HG03571 (cell line): Measurements from ENCODE around the gene ASH1L.
"Not testable (repeated sequence)": the region's sequence is repeated elsewhere in the genome, so short reads cannot be mapped to it uniquely, and the experiment has no call there.

ENCODE experiments used
- ATAC-seq: cut with Tn5 transposase; IDR thresholded peaks from one replicate; pipeline ENCODE4 v1.9.1; 2021; ENCODE audit not compliant: unreplicated experiment

ASH1L gene

DNA sequence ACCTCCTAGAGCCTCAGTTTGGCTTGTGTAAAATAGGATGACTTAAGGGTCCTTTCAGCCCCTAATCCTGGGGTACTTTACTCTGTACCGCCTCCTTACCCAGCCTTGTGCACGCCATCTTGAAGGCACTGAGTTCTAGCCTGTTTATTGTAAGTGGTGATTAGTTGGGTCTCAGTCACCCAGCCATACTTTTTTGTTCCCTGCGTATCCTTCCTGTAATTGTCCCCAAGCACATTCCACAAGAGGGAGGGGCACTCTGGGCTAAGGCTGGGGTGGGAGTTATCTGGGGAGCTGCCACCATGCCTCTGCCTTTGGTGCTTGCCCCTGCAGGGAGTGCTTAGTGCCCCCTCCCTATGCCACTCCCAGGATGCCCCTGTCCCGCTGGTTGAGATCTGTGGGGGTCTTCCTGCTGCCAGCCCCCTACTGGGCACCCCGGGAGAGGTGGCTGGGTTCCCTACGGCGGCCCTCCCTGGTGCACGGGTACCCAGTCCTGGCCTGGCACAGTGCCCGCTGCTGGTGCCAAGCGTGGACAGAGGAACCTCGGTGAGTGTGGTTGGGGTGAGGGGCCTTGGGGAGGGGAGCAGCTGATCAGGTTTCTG is 253.1 kb downstream of the ASH1L start:
- ATAC-seq: no peak

DNA sequence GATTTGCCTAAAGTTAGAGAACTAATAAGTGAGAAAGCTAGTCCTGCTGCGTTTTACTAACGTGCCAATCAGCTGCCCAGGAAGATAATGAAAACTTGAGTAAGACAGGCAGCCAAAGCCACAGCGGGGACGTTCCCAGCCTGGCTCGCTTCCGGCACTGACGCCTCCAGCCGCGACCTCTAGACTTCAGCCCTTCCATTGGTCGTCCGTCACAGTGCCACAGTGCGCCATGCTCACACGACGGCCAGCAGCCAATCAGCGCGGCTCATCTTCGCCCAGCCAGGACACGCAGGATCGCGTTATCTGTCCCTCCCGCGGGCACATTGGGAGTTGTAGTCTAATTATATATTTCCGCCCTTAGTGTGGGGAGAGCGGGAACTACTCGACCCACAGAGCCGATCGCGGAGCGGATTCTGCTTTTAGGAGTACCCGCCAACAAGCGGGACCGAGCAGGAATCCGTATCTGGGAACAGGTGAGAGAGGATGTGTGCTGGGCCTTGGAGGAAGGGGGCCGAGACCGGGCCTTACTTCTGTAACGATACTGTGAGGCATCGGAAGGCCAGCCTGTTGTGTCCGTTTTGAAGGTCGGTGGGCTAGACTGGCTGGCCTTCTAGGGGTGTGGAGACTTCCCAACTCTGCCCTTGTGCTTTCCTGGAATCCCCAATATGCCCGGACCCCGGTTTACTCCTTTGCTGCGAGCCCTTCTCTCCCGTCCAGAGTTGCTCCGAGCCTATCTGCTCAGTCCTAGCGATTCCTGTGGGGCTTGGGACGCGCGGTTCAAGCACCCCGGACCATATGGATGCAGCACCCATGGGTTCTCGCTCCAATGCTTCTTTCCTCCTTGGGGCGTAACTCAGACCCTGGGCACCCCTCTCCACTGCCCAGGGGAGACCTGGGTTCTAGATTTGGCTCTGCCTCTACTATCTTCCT is 253.8 kb downstream of the ASH1L start, which contains the start of gene FDPS:
Gene FDPS (plus strand): TSS at position 374 of the 930 bp plus-strand sequence. CDS start 924 bp downstream, outside the sequence.
- peak; percentile 85 for ATAC-seq

DNA sequence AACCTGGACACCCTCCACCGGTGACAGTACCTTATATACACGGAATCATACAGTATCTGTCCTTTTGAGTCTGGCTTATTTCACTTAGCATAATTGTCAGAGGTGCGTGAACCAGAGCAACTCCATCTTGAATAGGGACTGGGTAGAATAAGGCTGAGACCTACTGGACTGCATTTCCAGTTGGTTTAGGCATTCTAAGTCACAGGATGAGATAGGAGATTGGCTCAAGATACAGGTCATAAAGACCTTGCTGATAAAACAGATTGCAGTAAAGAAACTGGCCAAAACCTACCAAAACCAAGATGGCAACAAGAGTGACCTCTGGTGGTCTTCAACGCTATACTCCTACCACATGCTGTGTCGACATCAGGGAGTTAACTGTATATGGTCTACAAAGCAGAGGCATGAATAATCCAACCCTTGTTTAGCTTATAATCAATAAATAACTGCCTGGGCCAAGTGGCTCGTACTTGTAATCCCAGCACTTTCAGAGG is 255.3 kb downstream of the ASH1L start:
- no peak for ATAC-seq

DNA sequence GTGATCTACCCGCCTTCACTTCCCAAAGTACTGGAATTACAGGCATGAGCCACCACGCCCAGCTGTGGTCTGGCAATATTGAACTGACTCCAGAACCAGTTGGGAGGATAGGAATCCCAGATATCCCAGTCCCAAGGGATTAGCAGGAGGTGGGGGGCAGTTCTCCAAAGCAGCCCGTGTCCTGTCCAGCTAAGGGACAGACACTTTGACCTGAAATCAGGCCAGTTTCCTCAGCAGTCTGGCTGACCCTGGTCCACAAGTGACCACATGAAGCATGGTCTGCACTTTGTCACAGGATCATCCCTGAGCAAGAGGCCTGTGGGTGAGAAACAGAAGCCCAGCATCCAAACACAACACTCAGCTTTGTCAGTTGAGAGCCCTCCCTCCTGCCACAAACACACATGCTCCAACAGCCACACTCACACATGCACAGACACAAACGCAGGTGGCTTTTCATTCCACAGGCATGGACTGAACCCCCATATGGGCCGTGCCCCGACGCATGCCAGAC is 256.7 kb downstream of the ASH1L start:
- no peak for ATAC-seq

DNA sequence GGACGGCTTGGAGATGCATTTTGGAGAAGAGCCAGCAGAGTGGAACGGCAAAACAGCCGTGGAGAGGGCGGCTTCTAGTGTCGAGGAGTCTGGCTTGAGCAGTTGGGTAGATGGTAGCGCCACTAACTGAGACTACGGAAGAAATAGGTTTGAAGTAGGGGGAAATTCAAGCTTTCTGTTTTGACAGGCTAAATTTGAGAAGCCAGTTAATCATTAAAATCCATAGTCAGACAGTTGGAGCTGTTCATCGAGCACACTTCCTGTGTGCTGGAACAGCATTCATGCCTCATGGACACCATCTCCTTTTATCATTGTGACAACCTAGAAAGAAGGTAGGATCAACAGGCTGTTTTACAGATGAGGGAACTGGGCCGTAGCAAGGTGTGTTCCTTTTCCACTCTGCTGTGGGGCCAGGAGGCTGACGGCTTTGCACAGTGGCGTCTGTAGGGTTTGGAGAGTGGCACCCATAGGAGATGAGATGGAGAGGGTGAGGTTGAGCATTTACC is 258.0 kb downstream of the ASH1L start:
- no peak for ATAC-seq

DNA sequence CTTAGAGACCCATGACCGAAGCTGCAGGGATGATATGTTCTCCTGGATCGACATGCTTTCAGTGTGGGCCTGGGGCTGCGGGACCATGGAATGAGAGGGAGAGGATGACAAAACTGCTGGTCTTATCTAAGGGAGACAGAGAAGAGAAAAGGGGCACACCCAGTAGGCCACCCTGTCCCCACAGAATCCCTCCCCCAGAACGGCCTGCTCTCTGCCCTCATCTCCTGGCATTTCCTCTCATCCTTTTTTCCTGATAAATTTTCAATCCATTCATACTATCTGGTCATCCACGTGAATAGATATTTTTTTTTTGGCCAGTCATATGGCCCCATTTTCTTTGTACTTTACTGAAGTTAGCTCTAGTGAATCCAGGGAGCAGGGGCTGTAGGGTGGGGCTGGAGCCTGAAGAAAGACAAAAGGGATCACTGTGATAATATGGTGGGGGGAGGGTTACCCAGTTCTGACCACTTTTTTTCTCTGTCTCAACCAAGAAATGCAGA is 261.2 kb downstream of the ASH1L start, which contains the start of gene PKLR:
Gene PKLR (minus strand): TSS at position 97 of the 500 bp plus-strand sequence. CDS start 43 bp downstream, at position 54.
- ATAC-seq: no peak

DNA sequence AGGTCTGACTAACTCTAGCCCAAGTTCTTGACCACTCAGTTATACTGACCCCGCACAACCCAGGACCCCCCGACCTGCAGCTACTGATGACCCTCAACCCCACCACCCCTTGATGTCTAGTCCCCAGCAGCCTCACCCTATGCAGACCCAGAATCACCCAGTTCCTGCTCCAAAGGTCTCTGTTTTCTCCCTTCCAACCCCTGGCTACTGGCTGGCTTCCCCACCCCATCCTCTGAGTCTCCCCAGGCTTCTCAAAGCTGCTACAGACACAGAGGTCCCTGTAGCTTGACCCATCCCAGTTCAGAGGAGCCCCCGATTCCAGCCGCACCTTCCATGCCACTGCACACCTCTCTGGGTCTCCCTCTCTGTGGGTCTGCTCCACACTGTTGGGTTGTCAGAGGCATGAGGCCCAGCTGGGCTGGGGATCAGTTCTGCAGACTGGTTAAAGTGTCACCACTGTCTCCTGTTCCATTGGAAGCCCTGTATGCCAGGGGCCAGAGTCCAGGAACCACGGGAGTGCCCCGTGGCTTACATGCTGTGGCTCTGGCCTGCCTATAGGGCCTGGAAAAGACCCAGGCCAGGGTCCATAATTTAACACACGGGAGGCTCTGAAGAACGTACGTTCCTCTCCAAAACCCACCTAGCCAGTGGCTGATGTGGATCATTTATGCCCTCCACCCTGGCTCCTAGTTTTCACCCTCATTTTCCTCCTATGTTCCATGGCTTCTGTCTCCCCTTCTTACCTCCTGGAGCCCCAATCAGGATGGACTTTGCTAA is 261.9 kb downstream of the ASH1L start:
- ATAC-seq: no peak

DNA sequence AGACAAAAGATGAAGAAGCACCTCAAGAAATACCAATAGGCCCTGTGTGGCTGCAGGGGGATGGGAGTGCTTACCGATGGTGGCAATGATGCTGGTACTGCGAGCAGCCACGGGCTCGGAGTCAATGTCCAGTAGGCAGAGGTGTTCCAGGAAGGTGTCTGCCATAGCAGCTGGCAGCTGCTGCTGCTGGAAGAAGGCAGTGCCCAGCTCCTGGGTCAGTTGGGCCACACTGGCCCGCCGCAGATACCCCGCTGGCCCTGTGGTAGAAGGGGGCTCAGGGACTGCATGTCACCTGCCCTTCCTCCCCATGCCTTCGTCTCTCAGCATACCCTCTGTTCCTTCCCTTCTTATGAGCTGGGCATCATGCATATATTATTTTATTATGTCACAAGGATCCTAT is 262.6 kb downstream of the ASH1L start:
- no peak for ATAC-seq

DNA sequence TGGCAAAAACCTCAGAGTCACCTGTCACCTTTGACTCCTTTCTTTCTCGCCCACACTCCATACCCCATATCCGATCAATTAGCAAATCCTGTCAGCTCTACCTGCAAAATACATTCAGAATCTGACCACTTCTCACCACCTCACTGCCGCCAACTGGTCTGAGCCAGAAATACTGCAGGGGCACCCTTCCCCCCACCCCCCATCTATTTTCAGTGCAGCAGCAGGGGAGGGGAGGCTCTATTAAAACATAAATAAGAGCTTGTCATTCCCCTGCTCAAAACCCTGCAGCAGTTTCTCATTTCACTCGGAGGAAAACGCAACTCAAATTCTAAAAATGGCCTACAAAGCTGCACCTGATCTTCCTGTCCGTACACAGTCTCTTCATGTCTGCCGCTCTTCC is 265.2 kb downstream of the ASH1L start:
- no peak for ATAC-seq

DNA sequence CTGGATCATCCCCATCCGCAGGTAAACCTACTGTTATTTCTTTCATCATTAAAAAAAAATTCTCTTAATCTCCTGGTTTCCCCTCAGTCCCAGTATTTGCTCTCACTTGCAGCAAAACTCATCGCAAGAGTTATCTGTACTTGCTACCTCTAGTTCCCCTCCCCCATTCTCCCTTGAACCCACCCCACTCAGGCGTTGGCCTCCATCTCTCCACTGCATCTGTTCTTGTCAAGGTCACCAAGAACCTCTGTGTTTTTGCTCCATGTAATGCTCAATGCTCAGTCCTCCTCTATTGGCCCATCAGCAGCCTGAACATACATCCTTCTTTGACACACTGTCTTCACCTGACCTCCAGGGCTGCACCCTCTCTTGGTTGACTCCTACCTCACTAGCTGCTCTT is 265.9 kb downstream of the ASH1L start:
- no peak for ATAC-seq

DNA sequence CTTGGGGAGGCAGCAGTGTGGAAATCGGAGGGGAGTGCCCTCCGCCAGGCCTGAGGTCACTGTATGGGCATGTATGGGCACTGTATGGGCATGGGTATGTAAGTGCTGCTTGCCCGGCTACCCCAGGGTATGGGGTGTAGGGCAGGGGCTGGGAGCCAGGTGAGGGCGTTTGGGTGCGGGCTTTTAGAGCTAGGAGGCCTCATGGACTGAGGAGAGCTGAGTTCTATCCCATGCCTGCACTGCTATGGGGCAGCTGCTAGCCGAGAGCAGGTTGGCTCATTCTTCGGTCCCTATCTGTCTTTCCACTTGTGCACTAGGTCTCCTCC is 266.7 kb downstream of the ASH1L start:
- ATAC-seq: no peak

DNA sequence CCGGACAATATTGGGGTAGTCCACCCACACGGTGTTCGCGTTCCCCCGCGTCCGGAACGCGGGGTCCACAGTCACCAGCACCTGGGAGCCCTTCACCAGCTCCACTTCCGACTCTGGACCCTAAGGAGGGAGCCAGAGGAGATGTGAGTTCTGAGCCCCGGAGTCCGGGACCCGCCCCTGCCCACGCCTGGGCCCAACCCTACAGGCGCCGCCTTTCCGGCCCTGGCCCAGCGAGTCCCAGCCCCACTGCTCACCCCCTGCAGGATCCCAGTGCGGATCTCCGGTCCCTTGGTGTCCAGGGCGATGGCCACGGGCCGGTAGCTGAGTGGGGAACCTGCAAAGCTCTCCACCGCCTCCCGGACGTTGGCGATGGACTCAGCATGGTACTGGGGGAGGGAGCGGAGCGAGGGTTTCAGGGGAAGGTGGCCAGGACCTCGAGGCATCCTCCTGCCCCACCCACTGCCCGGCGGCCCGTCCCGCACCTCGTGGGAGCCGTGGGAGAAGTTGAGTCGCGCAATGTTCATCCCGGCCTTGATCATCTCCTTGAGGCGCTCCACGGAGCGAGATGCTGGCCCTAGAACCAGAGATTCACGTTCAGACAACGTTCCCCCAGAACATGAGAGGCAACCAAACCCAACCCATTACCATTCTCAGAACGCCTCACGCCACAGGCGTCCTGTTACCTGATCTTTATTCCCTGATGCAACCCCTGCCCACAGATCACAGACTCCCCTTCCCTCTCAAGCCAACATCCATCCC is 267.2 kb downstream of the ASH1L start:
- no peak for ATAC-seq

DNA sequence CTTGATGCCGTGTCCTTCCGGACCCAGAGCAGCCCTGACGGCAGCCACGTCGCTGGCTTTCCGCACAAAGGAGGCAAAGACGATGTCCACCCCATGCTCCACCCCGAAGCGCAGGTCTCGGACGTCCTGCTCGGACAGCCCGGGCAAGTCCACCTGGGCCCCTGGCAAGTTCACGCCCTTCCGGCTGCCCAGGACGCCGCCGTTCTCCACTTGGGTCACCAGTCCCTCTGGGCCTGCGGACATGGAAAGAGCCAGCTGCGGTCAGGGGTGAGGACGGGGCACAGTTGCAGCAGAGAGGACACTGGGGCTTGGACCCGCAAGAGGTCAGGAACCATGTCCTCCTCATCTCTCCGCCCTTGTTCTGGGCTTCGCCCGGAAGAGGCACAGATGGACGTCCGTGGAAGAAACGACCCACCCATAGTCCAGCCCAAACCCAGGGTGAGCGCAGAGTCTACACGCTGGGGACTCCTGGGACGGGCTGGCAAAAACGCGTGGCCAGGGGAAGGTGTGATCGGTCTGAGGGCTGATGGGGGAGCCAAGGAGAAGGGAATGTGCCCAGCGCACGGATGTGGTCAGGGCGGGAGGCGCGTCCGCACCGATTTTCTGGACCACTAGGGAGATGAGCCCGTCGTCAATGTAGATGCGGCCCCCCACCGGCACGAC is 268.0 kb downstream of the ASH1L start:
- ATAC-seq: no peak

DNA sequence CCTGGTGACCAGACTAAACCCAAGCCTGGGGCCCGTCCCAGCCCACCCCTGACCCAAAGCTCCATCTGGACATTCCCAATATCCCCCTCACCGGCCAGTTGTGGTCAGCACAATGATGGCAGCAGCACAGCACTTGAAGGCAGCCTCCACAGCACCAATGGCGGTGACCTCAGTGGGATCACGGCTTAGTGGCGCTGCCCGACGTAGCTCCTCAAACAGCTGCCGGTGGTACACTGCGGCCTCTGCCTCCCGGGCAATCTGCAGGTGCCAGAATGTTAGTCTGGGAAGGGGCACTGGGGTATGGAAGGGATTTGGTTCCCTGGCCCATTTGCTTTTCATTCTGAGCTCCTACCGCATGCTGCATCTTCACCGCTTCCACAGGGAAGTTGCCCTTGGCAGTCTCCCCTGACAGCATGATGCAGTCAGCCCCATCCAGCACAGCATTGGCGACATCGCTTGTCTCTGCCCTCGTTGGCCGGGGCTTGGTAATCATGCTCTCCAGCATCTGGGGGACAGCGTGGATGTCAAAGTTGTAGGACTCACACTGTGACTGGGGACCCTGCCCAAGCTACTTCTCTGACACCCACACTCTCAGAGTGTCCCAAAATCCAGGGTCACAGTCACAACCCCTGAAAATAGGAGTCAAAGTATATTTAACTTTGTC is 269.4 kb downstream of the ASH1L start:
- ATAC-seq: no peak

DNA sequence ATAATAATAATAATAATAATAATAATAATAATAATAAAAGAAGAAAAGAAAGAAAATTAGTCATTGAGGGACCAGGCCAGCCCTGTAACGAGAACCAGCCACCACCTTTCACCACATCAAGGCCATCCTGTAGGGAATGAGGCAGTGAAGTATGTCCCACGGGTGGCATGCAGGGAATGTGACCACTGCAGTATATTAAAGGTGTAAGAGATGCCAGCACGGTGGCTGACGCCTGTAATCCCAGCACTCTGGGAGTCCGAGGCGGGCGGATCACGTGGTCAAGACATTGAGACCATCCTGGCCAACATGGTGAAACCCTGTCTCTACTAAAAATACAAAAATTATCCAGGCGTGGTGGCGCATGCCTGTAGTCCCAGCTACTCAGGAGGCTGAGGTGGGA is 271.6 kb downstream of the ASH1L start:
- not testable (repeated sequence) for ATAC-seq

DNA sequence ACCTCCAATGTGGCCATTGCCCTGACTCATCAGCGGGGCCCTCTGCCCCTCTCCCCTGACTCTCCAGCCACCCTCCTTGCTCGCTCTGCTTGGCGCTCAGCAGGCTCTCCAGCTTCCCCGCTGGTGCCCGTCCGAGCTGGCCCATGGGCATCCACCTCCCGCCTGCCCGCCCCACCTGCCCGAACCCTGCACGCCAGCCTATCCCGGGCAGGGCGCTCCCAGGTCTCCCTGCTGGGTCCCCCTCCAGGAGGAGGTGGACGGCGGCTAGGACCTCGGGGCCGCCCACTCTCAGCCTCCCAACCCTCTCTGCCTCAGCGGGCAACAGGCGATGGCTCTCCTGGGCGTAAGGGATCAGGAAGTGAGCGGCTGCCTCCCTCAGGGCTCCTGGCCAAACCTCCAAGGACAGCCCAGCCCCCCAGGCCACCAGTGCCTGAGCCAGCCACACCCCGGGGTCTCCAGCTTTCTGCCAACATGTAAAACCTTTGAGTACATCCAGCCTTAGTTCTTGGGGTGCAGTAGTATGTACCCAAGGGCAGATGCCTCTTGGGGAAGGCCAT is 274.5 kb downstream of the ASH1L start:
- ATAC-seq: no peak

DNA sequence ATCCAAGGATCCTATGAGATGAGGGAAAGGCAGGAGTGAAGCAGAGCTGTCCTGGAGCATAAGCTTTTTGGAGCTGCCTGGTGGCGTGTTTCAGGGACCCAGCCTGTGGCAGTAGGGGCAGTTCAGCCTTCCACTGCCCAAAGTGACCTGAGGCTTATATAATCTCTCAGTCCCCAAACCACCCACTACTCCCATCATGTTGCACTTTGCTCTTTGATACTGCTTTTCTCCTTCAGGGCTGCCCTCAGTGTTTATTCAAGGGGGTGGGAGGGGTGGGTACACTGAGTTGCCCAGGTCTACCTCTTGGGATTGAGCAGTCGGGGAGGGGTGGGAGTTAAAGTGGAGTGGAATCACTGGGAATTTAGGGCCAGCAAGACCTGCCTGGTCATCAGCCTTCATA is 276.1 kb downstream of the ASH1L start:
- no peak for ATAC-seq

DNA sequence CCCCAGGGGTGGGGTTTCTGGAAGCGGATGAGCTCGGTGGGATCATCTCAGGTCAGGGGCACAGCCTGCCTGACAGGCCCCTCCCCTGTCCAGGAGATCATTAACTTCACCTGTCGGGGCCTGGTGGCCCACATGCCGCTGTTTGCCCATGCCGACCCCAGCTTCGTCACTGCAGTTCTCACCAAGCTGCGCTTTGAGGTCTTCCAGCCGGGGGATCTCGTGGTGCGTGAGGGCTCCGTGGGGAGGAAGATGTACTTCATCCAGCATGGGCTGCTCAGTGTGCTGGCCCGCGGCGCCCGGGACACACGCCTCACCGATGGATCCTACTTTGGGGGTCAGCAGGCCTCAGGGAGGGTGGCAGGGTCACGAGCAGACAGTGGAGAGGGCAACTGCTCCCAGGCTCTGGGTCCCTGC is 277.0 kb downstream of the ASH1L start:
- no peak for ATAC-seq
